AG09319 (cell line): Measurements from ENCODE around the gene CDON.

Experiments used
- DNase-seq: peaks from one replicate; pipeline ENCODE4 v3.0.0-alpha.2; 2010; ENCODE audit warnings: low read depth; ENCODE audit errors: extremely low read depth
- CTCF ChIP-seq: IDR thresholded peaks from 2 replicates; pipeline ENCODE4 v1.5.1; 2011; ENCODE audit warnings: low read depth, mild to moderate bottlenecking, inconsistent platforms, low read length, moderate library complexity

CDON gene

GRCh38 chr11:126007238-126007637, 55.4 kb downstream of the CDON start:
- TF ChIP-seq CTCF = no peak
- DNase-seq = no peak

GRCh38 chr11:126006068-126006467, 56.6 kb downstream of the CDON start:
- no peak for DNase-seq
- no peak for TF ChIP-seq CTCF

- no peak for TF ChIP-seq CTCF
- no peak for DNase-seq
Measured at GRCh38 chr11:126002181-126002580, 60.5 kb downstream of the CDON start.

- DNase-seq = no peak
- TF ChIP-seq CTCF = no peak
Measured at GRCh38 chr11:125999234-125999880, 63.3 kb downstream of the CDON start.

GRCh38 chr11:125998267-125998666, 64.4 kb downstream of the CDON start:
- DNase-seq = no peak
- TF ChIP-seq CTCF = no peak

- no peak for DNase-seq
- no peak for TF ChIP-seq CTCF
Measured at GRCh38 chr11:125995313-125995712, 67.4 kb downstream of the CDON start.

GRCh38 chr11:125994509-125994908, 68.2 kb downstream of the CDON start:
- TF ChIP-seq CTCF = no peak
- no peak for DNase-seq
